GM12864 (cell line): ENCODE measurements around the gene COTL1.

Source experiments
- DNase-seq: peaks from one replicate; pipeline ENCODE4 v3.0.0-alpha.2; 2011; ENCODE audit warnings: low read depth
- H3K4me3 ChIP-seq: 2 replicates; pipeline ENCODE4 v1.5.1; 2011; ENCODE audit warnings: mild to moderate bottlenecking, low read depth, low read length, control low read depth
- TF ChIP-seq, protein P1 (sequence below): IDR thresholded peaks from 2 replicates; pipeline ENCODE4 v1.5.1; 2011; ENCODE audit warnings: low read depth, mild to moderate bottlenecking, moderate library complexity, low read length, control low read depth, inconsistent platforms; ENCODE audit errors: missing control alignments

The COTL1 gene

DNA sequence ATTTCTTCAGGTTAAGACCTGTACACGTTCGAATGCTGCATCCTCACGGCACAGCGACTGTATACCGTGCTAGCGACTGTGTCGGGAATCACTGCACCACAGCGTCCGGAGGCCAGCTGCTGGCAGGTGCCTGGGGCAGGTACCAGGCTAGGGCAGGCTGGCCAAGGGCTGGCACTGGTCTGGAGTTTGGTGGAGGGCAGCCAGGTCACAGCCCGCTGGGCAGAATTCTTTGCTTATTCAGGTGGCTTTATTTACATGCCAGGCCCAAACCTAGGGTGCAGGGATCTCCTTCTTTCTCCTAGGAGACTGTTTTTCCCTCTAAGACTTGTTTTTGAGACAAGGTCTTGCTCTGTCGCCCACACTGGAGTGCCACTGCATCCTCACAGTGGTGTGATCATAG, 37.9 kb downstream of the COTL1 start:
- TF ChIP-seq, protein P1, sequence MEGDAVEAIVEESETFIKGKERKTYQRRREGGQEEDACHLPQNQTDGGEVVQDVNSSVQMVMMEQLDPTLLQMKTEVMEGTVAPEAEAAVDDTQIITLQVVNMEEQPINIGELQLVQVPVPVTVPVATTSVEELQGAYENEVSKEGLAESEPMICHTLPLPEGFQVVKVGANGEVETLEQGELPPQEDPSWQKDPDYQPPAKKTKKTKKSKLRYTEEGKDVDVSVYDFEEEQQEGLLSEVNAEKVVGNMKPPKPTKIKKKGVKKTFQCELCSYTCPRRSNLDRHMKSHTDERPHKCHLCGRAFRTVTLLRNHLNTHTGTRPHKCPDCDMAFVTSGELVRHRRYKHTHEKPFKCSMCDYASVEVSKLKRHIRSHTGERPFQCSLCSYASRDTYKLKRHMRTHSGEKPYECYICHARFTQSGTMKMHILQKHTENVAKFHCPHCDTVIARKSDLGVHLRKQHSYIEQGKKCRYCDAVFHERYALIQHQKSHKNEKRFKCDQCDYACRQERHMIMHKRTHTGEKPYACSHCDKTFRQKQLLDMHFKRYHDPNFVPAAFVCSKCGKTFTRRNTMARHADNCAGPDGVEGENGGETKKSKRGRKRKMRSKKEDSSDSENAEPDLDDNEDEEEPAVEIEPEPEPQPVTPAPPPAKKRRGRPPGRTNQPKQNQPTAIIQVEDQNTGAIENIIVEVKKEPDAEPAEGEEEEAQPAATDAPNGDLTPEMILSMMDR = no peak
- H3K4me3 ChIP-seq = no peak overlapping the region
- DNase-seq = no peak

DNA sequence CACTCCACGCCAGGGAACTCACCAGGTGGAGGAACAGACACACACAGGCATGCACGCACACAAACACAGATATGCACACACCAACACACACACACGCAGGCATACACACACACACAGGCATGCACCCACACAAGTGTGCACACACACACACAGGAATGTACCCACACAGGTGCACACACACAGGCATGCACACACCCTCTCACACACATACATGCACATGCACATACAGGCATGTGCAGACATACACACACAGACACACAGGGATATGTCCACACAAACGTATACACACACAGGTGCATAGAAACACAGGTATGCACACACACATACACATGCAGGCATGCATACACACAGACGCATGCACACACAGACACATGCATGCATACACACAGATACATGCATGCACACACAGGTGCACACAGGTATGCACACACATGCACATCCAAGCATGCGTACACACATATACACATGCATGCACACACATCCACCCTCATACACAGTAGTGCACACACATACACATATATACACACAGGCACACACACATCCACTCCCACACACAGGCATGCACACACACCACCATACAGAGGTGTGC, 39.2 kb downstream of the COTL1 start:
- no peak overlapping the region for H3K4me3 ChIP-seq
- DNase-seq = no peak
- TF ChIP-seq, protein P1 = no peak

DNA sequence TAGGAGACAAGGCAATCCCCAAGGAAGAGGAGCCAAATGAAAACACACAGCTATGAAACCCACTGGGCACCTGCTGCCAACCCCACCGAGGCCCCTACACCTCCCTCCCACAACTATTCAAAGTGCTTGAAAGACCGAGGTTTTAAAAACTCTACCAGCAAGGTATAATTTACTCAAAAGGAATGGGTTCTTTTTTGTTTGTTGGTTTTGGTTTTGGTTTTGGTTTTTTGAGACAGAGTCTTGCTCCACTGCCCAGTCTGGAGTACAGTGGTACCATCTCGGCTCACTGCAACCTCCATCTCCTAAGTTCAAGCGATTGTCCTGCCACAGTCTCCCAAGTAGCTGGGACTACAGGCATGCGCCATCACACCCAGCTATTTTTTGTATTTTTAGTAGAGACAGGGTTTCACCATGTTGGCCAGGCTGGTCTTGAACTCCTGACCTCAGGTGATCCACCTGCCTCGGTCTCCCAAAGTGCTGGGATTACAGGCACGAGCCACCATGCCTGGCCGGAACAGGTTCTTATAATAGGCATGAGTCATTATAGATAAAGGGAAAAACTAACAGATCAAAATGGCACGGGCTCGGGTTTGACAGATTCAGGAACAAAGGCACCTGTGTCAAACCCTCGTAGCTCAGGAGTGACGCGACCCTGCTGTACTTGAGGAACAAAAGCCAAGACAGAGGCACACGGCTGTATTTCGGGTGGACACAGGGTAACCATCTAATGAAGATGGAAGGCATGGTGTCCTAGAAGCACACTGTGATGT, 40.7 kb downstream of the COTL1 start:
- DNase-seq = no peak
- no peak overlapping the region for H3K4me3 ChIP-seq
- TF ChIP-seq, protein P1 = no peak

DNA sequence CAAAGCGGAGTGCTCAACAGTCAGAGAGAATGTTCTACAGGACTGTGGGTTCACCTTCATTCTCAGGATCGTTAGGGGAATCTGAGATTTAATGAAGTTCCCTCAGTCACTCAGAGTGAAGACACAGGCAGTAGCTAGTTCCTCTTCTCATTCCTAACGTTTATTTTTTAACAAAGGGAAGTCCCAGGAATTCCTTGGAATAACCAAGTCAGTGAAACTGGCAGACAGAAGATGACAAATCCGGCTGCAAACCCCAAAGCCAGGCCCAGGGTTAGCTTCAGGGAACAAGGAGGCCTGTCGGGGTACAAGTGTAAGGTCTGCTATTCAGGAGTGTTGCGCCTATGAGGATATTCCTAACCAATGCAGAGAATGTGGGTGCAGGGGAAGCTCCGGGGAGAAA, 42.0 kb downstream of the COTL1 start:
- TF ChIP-seq, protein P1 = no peak
- DNase-seq = no peak
- H3K4me3 ChIP-seq = no peak overlapping the region

DNA sequence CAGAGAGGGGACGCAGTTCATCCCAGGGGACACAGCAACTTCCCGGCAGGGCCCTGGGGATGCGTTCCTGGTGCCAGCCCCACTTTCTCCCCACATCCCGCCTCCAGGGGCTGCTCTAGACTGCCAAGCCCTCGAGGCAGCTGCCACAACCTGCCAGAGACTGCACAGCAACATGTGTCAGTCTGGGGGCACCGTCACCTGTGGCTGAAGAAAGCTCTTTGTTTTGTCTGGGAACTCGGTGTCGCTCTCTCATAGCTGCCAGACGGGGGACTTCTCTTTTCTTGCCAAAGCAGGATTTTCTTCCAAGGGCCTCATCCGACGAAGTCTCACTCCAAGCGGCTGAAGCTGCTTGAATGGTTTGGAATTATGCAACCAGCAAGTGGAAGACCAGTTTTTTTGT, 43.7 kb downstream of the COTL1 start:
- no peak for DNase-seq

DNA sequence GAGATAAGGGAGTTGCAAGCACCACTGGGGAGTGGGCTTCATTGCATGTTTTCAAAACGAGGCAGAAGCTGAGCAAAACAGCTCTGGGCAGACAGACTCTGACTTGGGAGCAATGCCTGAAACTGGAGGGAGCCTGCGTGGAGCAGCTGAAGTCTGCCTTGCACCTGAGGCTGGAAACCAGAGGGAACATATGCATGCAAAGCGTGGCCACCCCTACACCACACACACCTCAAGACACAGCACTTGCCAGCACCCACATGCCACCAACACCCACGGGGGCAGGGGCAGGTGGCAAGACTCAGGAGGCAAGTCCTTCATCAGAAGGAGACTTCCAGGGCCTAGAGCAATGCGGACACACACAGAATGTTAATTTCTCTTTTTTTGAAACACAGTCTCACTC, 45.8 kb downstream of the COTL1 start:
- TF ChIP-seq, protein P1 = no peak
- no peak for DNase-seq
- H3K4me3 ChIP-seq = no peak overlapping the region

More for the DNA sequence above, 43.7 kb downstream of the COTL1 start:
- TF ChIP-seq, protein P1 = no peak
- no peak overlapping the region for H3K4me3 ChIP-seq

DNA sequence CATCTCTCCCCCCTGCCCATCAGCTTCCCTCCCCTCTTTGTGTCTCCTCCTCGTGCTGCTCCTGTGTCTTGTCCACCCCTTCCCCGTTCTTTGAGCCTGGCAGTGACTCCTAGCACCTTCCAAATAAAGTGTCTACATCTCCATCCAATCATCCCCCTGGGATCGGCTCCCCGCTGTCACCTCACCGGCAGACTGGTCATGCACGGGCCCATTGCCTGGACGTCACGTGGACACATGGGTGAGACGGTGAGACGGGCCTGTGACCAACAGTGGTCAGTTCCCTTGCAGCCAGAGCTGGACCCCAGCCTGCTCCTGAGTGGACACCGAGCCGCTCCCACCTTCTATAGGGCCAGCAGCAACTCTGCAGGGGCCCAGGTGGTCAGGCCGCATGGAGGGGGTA, 46.4 kb downstream of the COTL1 start:
- TF ChIP-seq, protein P1 = no peak
- DNase-seq = no peak
- no peak overlapping the region for H3K4me3 ChIP-seq
